ENCODE data around the gene RBL2.

RBL2 gene

GRCh38 chr16:53486230-53486629 lies 52.0 kb downstream of the RBL2 start:
- Histone ChIP-seq H3K4me1 (ENCODE audit: control insufficient read depth, insufficient read depth, low read length) (no peaks in the 10 kb centered on the region), H3K4me3 (ENCODE audit: low read depth, low read length) (no peak overlapping the region), H3K36me3 (ENCODE audit: control insufficient read depth, insufficient read depth, low read length) (peaks cover 88% of the 10 kb centered on the region), H3K9me3 (ENCODE audit: control insufficient read depth, insufficient read depth, low read length) (peaks cover 5% of the 10 kb centered on the region; the same call in 1 of the 2 replicates), H3K27me3 (ENCODE audit: control insufficient read depth, insufficient read depth, low read length) (no peaks in the 10 kb centered on the region), H3K27ac (ENCODE audit: low read depth, low read length) (no peak overlapping the region), H3K9ac (ENCODE audit: low read depth, low read length) (no peak overlapping the region)

GRCh38 chr16:53489755-53490154 lies 55.5 kb downstream of the RBL2 start:
- Histone ChIP-seq H3K9me3 (ENCODE audit: control insufficient read depth, insufficient read depth, low read length) (peaks cover 5% of the 10 kb centered on the region; the same call in 1 of the 2 replicates), H3K4me3 (ENCODE audit: low read depth, low read length) (no peak overlapping the region), H3K27ac (ENCODE audit: low read depth, low read length) (no peak overlapping the region), H3K4me1 (ENCODE audit: control insufficient read depth, insufficient read depth, low read length) (no peaks in the 10 kb centered on the region), H3K36me3 (ENCODE audit: control insufficient read depth, insufficient read depth, low read length) (peaks cover 94% of the 10 kb centered on the region), H3K9ac (ENCODE audit: low read depth, low read length) (no peak overlapping the region), H3K27me3 (ENCODE audit: control insufficient read depth, insufficient read depth, low read length) (no peaks in the 10 kb centered on the region)

- H3K9me3 ChIP-seq (ENCODE audit: control insufficient read depth, insufficient read depth, low read length) = no peaks in the 10 kb centered on the region
- H3K9ac ChIP-seq (ENCODE audit: low read depth, low read length) = no peak overlapping the region
- H3K4me1 ChIP-seq (ENCODE audit: control insufficient read depth, insufficient read depth, low read length) = no peaks in the 10 kb centered on the region
- H3K36me3 ChIP-seq (ENCODE audit: control insufficient read depth, insufficient read depth, low read length) = peaks cover 96% of the 10 kb centered on the region
- no peak overlapping the region for H3K27ac ChIP-seq (ENCODE audit: low read depth, low read length)
- H3K27me3 ChIP-seq (ENCODE audit: control insufficient read depth, insufficient read depth, low read length) = no peaks in the 10 kb centered on the region
- H3K4me3 ChIP-seq (ENCODE audit: low read depth, low read length) = no peak overlapping the region
Measured at GRCh38 chr16:53492503-53492902, 58.2 kb downstream of the RBL2 start.

- H3K27ac ChIP-seq (ENCODE audit: low read depth, low read length) = no peak overlapping the region
- no peaks in the 10 kb centered on the region for H3K27me3 ChIP-seq (ENCODE audit: control insufficient read depth, insufficient read depth, low read length)
- peaks cover 93% of the 10 kb centered on the region for H3K36me3 ChIP-seq (ENCODE audit: control insufficient read depth, insufficient read depth, low read length)
- H3K4me3 ChIP-seq (ENCODE audit: low read depth, low read length) = no peak overlapping the region
- no peak overlapping the region for H3K9ac ChIP-seq (ENCODE audit: low read depth, low read length)
- H3K4me1 ChIP-seq (ENCODE audit: control insufficient read depth, insufficient read depth, low read length) = no peaks in the 10 kb centered on the region
- no peaks in the 10 kb centered on the region for H3K9me3 ChIP-seq (ENCODE audit: control insufficient read depth, insufficient read depth, low read length)
Measured at GRCh38 chr16:53494636-53495035, 60.4 kb downstream of the RBL2 start.

GRCh38 chr16:53495325-53495724 lies 61.1 kb downstream of the RBL2 start:
- no peak overlapping the region for H3K4me3 ChIP-seq (ENCODE audit: low read depth, low read length)
- H3K36me3 ChIP-seq (ENCODE audit: control insufficient read depth, insufficient read depth, low read length) = peaks cover 89% of the 10 kb centered on the region
- H3K27me3 ChIP-seq (ENCODE audit: control insufficient read depth, insufficient read depth, low read length) = no peaks in the 10 kb centered on the region
- H3K9me3 ChIP-seq (ENCODE audit: control insufficient read depth, insufficient read depth, low read length) = no peaks in the 10 kb centered on the region
- no peak overlapping the region for H3K27ac ChIP-seq (ENCODE audit: low read depth, low read length)
- H3K4me1 ChIP-seq (ENCODE audit: control insufficient read depth, insufficient read depth, low read length) = no peaks in the 10 kb centered on the region
- H3K9ac ChIP-seq (ENCODE audit: low read depth, low read length) = no peak overlapping the region

GRCh38 chr16:53498984-53499383 lies 64.7 kb downstream of the RBL2 start:
- Histone ChIP-seq H3K4me1 (ENCODE audit: control insufficient read depth, insufficient read depth, low read length) (peaks cover 10% of the 10 kb centered on the region; the same call in 1 of the 2 replicates), H3K4me3 (ENCODE audit: low read depth, low read length) (no peak overlapping the region), H3K36me3 (ENCODE audit: control insufficient read depth, insufficient read depth, low read length) (peaks cover 52% of the 10 kb centered on the region), H3K9me3 (ENCODE audit: control insufficient read depth, insufficient read depth, low read length) (no peaks in the 10 kb centered on the region), H3K27me3 (ENCODE audit: control insufficient read depth, insufficient read depth, low read length) (no peaks in the 10 kb centered on the region), H3K9ac (ENCODE audit: low read depth, low read length) (no peak overlapping the region), H3K27ac (ENCODE audit: low read depth, low read length) (no peak overlapping the region)

- no peaks in the 10 kb centered on the region for H3K27me3 ChIP-seq (ENCODE audit: control insufficient read depth, insufficient read depth, low read length)
- peak overlapping the region; percentile 87 for H3K4me3 ChIP-seq (ENCODE audit: low read depth, low read length)
- no peak overlapping the region for H3K9ac ChIP-seq (ENCODE audit: low read depth, low read length)
- no peak overlapping the region for H3K27ac ChIP-seq (ENCODE audit: low read depth, low read length)
- peaks cover 29% of the 10 kb centered on the region for H3K36me3 ChIP-seq (ENCODE audit: control insufficient read depth, insufficient read depth, low read length)
- H3K9me3 ChIP-seq (ENCODE audit: control insufficient read depth, insufficient read depth, low read length) = no peaks in the 10 kb centered on the region
- peaks cover 18% of the 10 kb centered on the region for H3K4me1 ChIP-seq (ENCODE audit: control insufficient read depth, insufficient read depth, low read length)
Measured at GRCh38 chr16:53501216-53501859, 67.1 kb downstream of the RBL2 start.

- H3K9ac ChIP-seq (ENCODE audit: low read depth, low read length) = peak within 1 kb of the TSS; percentile 38; the same call in 1 of the 2 replicates
- H3K9me3 ChIP-seq (ENCODE audit: control insufficient read depth, insufficient read depth, low read length) = no peaks in the 10 kb centered on the region
- peak within 1 kb of the TSS; percentile 87 for H3K4me3 ChIP-seq (ENCODE audit: low read depth, low read length)
- H3K27me3 ChIP-seq (ENCODE audit: control insufficient read depth, insufficient read depth, low read length) = no peaks in the 10 kb centered on the region
- peaks cover 18% of the 10 kb centered on the region for H3K4me1 ChIP-seq (ENCODE audit: control insufficient read depth, insufficient read depth, low read length)
- peaks cover 16% of the 10 kb centered on the region for H3K36me3 ChIP-seq (ENCODE audit: control insufficient read depth, insufficient read depth, low read length)
- peak within 1 kb of the TSS; percentile 86 for H3K27ac ChIP-seq (ENCODE audit: low read depth, low read length)
Measured at GRCh38 chr16:53502331-53503269, 68.3 kb downstream of the RBL2 start, which contains the start of gene AKTIP. TSS of gene AKTIP (minus strand) at chr16:53503209. CDS start at chr16:53500259, 2,950 bp downstream.

- Histone ChIP-seq H3K9me3 (ENCODE audit: control insufficient read depth, insufficient read depth, low read length) (no peaks in the 10 kb centered on the region), H3K4me3 (ENCODE audit: low read depth, low read length) (peak overlapping the region; percentile 87), H3K27ac (ENCODE audit: low read depth, low read length) (peak overlapping the region; percentile 86)
Measured at GRCh38 chr16:53503270-53503923, 69.1 kb downstream of the RBL2 start.

GRCh38 chr16:53503991-53504663 lies 69.9 kb downstream of the RBL2 start:
- peaks cover 4% of the 10 kb centered on the region for H3K36me3 ChIP-seq (ENCODE audit: control insufficient read depth, insufficient read depth, low read length)
- peaks cover 18% of the 10 kb centered on the region for H3K4me1 ChIP-seq (ENCODE audit: control insufficient read depth, insufficient read depth, low read length)
- H3K27ac ChIP-seq (ENCODE audit: low read depth, low read length) = peak overlapping the region; percentile 86
- H3K9me3 ChIP-seq (ENCODE audit: control insufficient read depth, insufficient read depth, low read length) = no peaks in the 10 kb centered on the region
- no peaks in the 10 kb centered on the region for H3K27me3 ChIP-seq (ENCODE audit: control insufficient read depth, insufficient read depth, low read length)
- no peak overlapping the region for H3K9ac ChIP-seq (ENCODE audit: low read depth, low read length)
- peak overlapping the region; percentile 74 for H3K4me3 ChIP-seq (ENCODE audit: low read depth, low read length)

More at GRCh38 chr16:53503270-53503923, 69.1 kb downstream of the RBL2 start:
- Histone ChIP-seq H3K4me1 (ENCODE audit: control insufficient read depth, insufficient read depth, low read length) (peaks cover 18% of the 10 kb centered on the region), H3K36me3 (ENCODE audit: control insufficient read depth, insufficient read depth, low read length) (peaks cover 11% of the 10 kb centered on the region), H3K9ac (ENCODE audit: low read depth, low read length) (0 out of 2 replicates have a peak overlapping the region, but pooled peaks have one; percentile 38), H3K27me3 (ENCODE audit: control insufficient read depth, insufficient read depth, low read length) (no peaks in the 10 kb centered on the region)

Measured in HUES48 (cell line).